Duodenal mucosa (tissue), 2 donors: Measurements from ENCODE around the gene CYBRD1.

Source experiments
- H3K27ac ChIP-seq: one replicate; pipeline ENCODE4 v1.7.0; 2013; ENCODE audit warnings: low read depth, low read length
- H3K27me3 ChIP-seq, 2 donors: one replicate each; pipeline ENCODE4 v1.7.0; 2013; ENCODE audit warnings: low read length in 2 of 2, control low read depth in 1 of 2; ENCODE audit not compliant: insufficient read depth in 2 of 2, control insufficient read depth in 1 of 2
- H3K36me3 ChIP-seq, 2 donors: one replicate each; pipeline ENCODE4 v1.7.0; 2013; ENCODE audit warnings: low read length in 2 of 2, control low read depth in 1 of 2; ENCODE audit not compliant: insufficient read depth in 2 of 2, control insufficient read depth in 1 of 2
- H3K4me1 ChIP-seq, 2 donors: one replicate each; pipeline ENCODE4 v1.7.0; 2013; ENCODE audit warnings: low read length in 2 of 2, control low read depth in 1 of 2; ENCODE audit not compliant: insufficient read depth in 2 of 2, control insufficient read depth in 1 of 2
- H3K4me3 ChIP-seq, 2 donors: one replicate each; pipeline ENCODE4 v1.7.0; 2013; ENCODE audit warnings: low read length in 2 of 2, low read depth in 1 of 2
- H3K9ac ChIP-seq, 2 donors: one replicate each; pipeline ENCODE4 v1.7.0; 2013; ENCODE audit warnings: low read length in 2 of 2, low read depth in 1 of 2
- H3K9me3 ChIP-seq, 2 donors: one replicate each; pipeline ENCODE4 v1.7.0; 2013; ENCODE audit warnings: low read length in 2 of 2, control low read depth in 1 of 2; ENCODE audit not compliant: control insufficient read depth in 1 of 2

The CYBRD1 gene

DNA sequence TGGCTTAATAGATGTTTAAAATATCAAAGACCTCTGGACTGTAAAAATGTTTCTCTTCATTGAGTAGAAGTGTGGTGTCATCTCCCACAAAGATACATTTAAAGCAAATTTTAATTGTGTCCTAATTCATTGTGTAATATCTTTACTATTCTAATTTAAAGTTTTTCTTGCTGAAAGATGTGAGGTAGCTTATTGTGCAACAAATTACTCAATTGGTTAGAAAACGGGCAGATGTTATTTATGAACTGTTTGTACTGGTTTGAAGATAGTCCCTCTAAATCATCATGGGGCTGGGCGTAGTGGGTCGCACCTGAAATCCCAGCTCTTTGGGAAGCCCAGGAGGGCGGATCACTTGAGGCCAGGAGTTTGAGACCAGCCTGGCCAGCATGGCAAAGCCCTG lies 65.3 kb downstream of the CYBRD1 start:
- Histone ChIP-seq H3K27me3 (peaks cover 0 to 6% of the 10 kb centered on the region in 2 donors), H3K9me3 (peaks cover 0 to 3% of the 10 kb centered on the region in 2 donors), H3K4me3 (no peak overlapping the region), H3K27ac (no peak overlapping the region), H3K9ac (no peak overlapping the region), H3K36me3 (no peaks in the 10 kb centered on the region), H3K4me1 (no peaks in the 10 kb centered on the region)

- Histone ChIP-seq H3K27me3 (peaks cover 0 to 6% of the 10 kb centered on the region in 2 donors), H3K9ac (no peak overlapping the region), H3K4me1 (no peaks in the 10 kb centered on the region), H3K36me3 (no peaks in the 10 kb centered on the region), H3K4me3 (no peak overlapping the region), H3K27ac (no peak overlapping the region), H3K9me3 (peaks cover 0 to 3% of the 10 kb centered on the region in 2 donors)
Measured at GRCh38 chr2:171590116-171590515, 67.8 kb downstream of the CYBRD1 start.

DNA sequence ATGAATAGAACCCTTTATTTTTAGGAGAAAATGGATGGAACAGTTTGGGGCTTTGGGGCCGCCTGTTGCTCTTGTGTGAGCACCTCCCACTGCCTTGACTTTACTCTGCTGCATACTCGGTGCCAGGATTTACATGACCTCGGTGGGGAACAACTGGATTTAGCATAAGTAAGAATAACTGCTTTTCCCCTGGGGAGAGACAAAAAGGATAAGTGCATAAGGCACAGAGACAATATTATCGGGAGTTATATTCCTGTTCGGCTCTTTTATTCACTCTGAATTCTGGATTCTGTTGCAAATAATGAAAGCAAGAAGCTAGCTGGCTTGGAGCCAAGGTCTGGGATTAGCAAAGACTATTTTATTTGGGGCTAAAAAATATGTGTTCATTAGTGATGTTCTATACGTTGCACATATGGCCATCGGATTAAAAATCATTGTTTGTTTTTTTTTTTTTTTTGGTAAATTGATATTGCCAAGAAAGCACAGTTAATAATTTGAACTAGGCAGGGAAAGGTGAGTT lies 69.8 kb downstream of the CYBRD1 start:
- H3K4me1 ChIP-seq = no peaks in the 10 kb centered on the region
- no peak overlapping the region for H3K27ac ChIP-seq
- H3K9me3 ChIP-seq = peaks cover 0 to 3% of the 10 kb centered on the region in 2 donors
- H3K36me3 ChIP-seq = no peaks in the 10 kb centered on the region
- peak overlapping the region in 1 of 2 donors; percentile 38 for H3K4me3 ChIP-seq
- H3K9ac ChIP-seq = no peak overlapping the region
- peaks cover 0 to 6% of the 10 kb centered on the region in 2 donors for H3K27me3 ChIP-seq

DNA sequence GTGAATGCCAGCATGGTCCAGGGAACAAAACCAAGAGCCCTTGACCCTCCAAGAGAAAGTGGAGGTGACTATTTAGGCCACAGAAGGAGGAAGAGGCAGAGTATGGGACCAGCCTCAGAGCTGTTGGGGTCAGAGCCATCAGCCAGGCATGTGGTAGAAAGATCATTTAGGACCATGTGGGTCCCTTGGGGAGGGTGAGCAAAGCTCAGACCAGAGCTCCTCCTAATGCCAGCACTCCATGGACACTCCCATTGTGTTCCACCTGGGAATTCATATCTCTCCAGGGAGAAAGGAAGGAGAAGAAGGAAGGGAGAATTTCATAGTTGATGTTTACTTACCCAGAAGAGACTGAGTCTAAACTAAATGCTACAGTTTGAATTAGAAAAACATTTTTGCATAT lies 73.2 kb downstream of the CYBRD1 start:
- no peak overlapping the region for H3K9ac ChIP-seq
- H3K27me3 ChIP-seq = peaks cover 0 to 15% of the 10 kb centered on the region in 2 donors
- no peaks in the 10 kb centered on the region for H3K4me1 ChIP-seq
- H3K4me3 ChIP-seq = no peak overlapping the region
- no peaks in the 10 kb centered on the region for H3K36me3 ChIP-seq
- no peak overlapping the region for H3K27ac ChIP-seq
- no peaks in the 10 kb centered on the region for H3K9me3 ChIP-seq

- Histone ChIP-seq H3K9me3 (no peaks in the 10 kb centered on the region), H3K9ac (no peak overlapping the region), H3K4me1 (no peaks in the 10 kb centered on the region), H3K36me3 (no peaks in the 10 kb centered on the region), H3K4me3 (no peak overlapping the region), H3K27me3 (peaks cover 0 to 14% of the 10 kb centered on the region in 2 donors), H3K27ac (no peak overlapping the region)
Measured at GRCh38 chr2:171595896-171596295, 73.6 kb downstream of the CYBRD1 start.

DNA sequence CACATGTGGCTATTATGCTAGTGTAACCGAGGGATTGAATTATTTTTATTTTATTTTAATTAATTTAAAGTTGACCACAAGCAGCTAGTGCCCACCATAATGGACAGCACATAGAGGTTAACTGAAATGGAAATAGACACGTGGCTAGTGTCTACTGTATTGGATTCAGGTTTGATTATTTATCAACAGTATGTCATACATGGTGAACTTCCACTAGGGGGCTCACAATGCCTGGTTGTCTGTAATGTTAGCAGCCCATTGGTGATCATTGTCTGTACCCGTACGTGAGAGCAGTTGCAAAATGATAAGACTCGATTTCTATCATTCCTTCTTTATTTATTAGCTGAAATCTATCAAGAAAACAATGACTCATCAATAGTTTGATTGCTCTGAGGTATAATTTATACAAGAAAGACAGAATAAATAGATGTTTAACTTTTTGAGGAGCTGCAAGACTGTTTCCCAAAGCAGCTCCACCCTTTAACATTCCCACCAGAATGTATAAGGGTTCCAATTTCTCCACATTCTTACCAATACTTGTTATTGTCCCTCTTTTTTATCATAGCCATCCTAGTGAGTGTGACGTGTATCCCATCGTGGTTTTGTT lies 76.5 kb downstream of the CYBRD1 start:
- Histone ChIP-seq H3K27ac (no peak overlapping the region), H3K27me3 (peaks cover 0 to 9% of the 10 kb centered on the region in 2 donors), H3K9me3 (no peaks in the 10 kb centered on the region), H3K4me3 (no peak overlapping the region), H3K9ac (no peak overlapping the region), H3K36me3 (no peaks in the 10 kb centered on the region), H3K4me1 (no peaks in the 10 kb centered on the region)

DNA sequence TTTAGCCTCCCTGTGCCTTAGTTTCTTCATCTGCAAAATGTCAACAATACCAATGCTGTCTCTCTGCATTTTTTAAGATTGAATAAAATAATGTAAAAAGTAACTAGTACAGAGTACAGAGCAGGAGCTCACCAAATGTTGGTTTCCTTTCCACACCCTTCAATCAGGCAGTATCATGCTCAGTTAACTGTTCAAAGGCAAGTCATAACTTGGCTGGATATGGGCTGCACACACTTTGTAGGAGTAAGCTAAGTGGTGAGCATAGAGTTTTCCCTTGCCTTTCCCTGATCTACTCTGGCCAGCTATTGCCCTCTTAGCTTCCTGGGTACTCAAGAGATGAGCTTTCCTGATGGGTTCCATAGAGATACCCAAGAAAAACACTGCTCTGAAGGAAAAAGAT lies 77.9 kb downstream of the CYBRD1 start:
- peaks cover 2 to 9% of the 10 kb centered on the region in 2 donors for H3K27me3 ChIP-seq
- H3K9ac ChIP-seq = no peak overlapping the region
- H3K36me3 ChIP-seq = no peaks in the 10 kb centered on the region

DNA sequence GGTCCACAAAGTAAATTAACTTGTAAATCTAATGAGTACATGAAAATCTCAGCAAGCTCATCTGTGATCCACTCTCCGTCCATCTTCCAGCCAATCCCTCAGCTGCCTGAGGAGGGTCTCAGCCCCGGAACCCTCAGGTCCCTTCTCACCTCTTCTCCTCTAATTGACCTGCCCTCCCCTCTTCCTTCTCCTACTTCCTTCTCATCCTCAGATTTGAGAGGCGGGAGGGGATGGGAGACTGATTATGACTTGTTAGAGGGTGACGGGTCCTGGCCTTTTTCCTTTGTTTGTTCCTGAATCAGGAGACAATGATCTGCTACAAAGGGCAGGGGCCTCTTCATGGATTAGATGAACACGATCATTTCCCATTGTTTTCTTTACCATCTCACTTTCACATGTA lies 80.1 kb downstream of the CYBRD1 start:
- H3K9ac ChIP-seq = no peak overlapping the region
- no peaks in the 10 kb centered on the region for H3K4me1 ChIP-seq
- H3K9me3 ChIP-seq = no peaks in the 10 kb centered on the region
- no peak overlapping the region for H3K27ac ChIP-seq
- H3K27me3 ChIP-seq = peaks cover 6 to 9% of the 10 kb centered on the region in 2 donors
- H3K4me3 ChIP-seq = no peak overlapping the region
- H3K36me3 ChIP-seq = no peaks in the 10 kb centered on the region

More for the DNA sequence above, 77.9 kb downstream of the CYBRD1 start:
- Histone ChIP-seq H3K27ac (no peak overlapping the region), H3K4me1 (no peaks in the 10 kb centered on the region), H3K4me3 (no peak overlapping the region), H3K9me3 (no peaks in the 10 kb centered on the region)
